ENCODE results near the gene EPHX1.
"Not testable (repeated sequence)": the region's sequence is repeated elsewhere in the genome, so short reads cannot be mapped to it uniquely, and the experiment has no call there.

DNA sequence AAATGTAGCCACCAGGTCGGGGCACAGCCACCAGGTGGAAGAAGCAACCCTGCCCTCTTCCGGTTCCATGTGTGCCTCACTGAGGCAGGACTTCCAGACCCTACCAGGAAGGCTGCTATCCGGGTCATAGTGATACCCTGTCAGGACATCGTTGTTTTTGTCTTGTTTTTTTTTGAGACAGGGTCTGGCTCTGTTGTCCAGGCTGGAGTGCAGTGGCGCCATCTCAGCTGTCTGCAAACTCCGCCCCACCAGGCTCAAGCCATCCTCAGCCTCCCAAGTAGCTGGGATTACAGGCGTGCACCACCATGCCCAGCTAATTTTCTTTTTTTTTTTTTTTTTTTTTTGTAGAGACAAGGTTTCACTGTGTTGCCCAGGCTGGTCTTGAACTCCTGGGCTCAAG, 5.2 kb downstream of the EPHX1 start:
- TF ChIP-seq, protein P1, sequence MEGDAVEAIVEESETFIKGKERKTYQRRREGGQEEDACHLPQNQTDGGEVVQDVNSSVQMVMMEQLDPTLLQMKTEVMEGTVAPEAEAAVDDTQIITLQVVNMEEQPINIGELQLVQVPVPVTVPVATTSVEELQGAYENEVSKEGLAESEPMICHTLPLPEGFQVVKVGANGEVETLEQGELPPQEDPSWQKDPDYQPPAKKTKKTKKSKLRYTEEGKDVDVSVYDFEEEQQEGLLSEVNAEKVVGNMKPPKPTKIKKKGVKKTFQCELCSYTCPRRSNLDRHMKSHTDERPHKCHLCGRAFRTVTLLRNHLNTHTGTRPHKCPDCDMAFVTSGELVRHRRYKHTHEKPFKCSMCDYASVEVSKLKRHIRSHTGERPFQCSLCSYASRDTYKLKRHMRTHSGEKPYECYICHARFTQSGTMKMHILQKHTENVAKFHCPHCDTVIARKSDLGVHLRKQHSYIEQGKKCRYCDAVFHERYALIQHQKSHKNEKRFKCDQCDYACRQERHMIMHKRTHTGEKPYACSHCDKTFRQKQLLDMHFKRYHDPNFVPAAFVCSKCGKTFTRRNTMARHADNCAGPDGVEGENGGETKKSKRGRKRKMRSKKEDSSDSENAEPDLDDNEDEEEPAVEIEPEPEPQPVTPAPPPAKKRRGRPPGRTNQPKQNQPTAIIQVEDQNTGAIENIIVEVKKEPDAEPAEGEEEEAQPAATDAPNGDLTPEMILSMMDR (IDR thresholded peaks at IDR 0.05) = peak in 1 of 6 experiments; percentile 1
- not testable (repeated sequence) for TF ChIP-seq POLR2A (IDR thresholded peaks at IDR 0.05)

Data from adrenal gland (tissue), 5 donors.